GM12891 (cell line): ENCODE results near the gene CD209.

Experiments
- DNase-seq: peaks from one replicate; pipeline ENCODE4 v3.0.0; 2011; ENCODE audit warnings: low spot score; ENCODE audit not compliant: insufficient read length
- FAIRE-seq: peaks from 2 replicates; lab custom pipeline; 2011; peaks lifted over from hg19 to GRCh38; lab: Jason Lieb, UNC
- PAX5 ChIP-seq: IDR thresholded peaks from 2 replicates; pipeline ENCODE4 v1.6.1; 2011; ENCODE audit warnings: low read length, moderate library complexity, mild to moderate bottlenecking; ENCODE audit not compliant: insufficient read depth, severe bottlenecking
- POLR2A ChIP-seq: IDR thresholded peaks from 2 replicates; pipeline ENCODE4 v1.6.1; 2011; ENCODE audit warnings: low read depth, low read length, control low read depth
- POLR2AphosphoS5 ChIP-seq: IDR thresholded peaks from 2 replicates; pipeline ENCODE4 v1.6.1; 2011; ENCODE audit warnings: low read depth, low read length, control low read depth
- POU2F2 ChIP-seq: IDR thresholded peaks from 2 replicates; pipeline ENCODE4 v1.6.1; 2011; ENCODE audit warnings: low read depth, mild to moderate bottlenecking, control low read depth, low read length, moderate library complexity
- SPI1 ChIP-seq: IDR thresholded peaks from 2 replicates; pipeline ENCODE4 v1.6.1; 2011; ENCODE audit warnings: low read depth, low read length, control low read depth
- TAF1 ChIP-seq: IDR thresholded peaks from 2 replicates; pipeline ENCODE4 v1.6.1; 2011; ENCODE audit warnings: low read depth, low read length, control low read depth

CD209 gene

GRCh38 chr19:7739211-7739755 lies 8.1 kb downstream of the CD209 start:
- FAIRE-seq, result no peak
- no peak for DNase-seq
- no peak for TF ChIP-seq TAF1
- no peak for TF ChIP-seq POLR2A
- TF ChIP-seq PAX5, result no peak
- no peak for TF ChIP-seq POLR2AphosphoS5
- TF ChIP-seq POU2F2, result no peak
- TF ChIP-seq SPI1, result no peak

GRCh38 chr19:7738023-7738422 lies 9.3 kb downstream of the CD209 start:
- FAIRE-seq (no peak), DNase-seq (no peak)
- TF ChIP-seq POU2F2 (no peak), TAF1 (no peak), PAX5 (no peak), SPI1 (no peak), POLR2A (no peak), POLR2AphosphoS5 (no peak)

GRCh38 chr19:7737215-7737614 lies 10.1 kb downstream of the CD209 start:
- FAIRE-seq, result no peak
- no peak for DNase-seq
- no peak for TF ChIP-seq POU2F2
- TF ChIP-seq SPI1, result no peak
- TF ChIP-seq TAF1, result no peak
- TF ChIP-seq PAX5, result no peak
- TF ChIP-seq POLR2A, result no peak
- no peak for TF ChIP-seq POLR2AphosphoS5

GRCh38 chr19:7736148-7736547 lies 11.2 kb downstream of the CD209 start:
- DNase-seq (no peak), FAIRE-seq (peak; percentile 9)
- TF ChIP-seq POLR2A (no peak), PAX5 (no peak), POU2F2 (no peak), TAF1 (no peak), POLR2AphosphoS5 (no peak), SPI1 (no peak)

- FAIRE-seq (peak; percentile 28), DNase-seq (no peak)
Observed at GRCh38 chr19:7734220-7735203, 12.8 kb downstream of the CD209 start.

GRCh38 chr19:7733376-7733775 lies 14.0 kb downstream of the CD209 start:
- FAIRE-seq (no peak), DNase-seq (no peak)
- TF ChIP-seq POU2F2 (no peak), POLR2AphosphoS5 (no peak), PAX5 (no peak), POLR2A (no peak), TAF1 (no peak), SPI1 (no peak)

More at GRCh38 chr19:7734220-7735203, 12.8 kb downstream of the CD209 start:
- TF ChIP-seq POLR2A (no peak), SPI1 (peak; percentile 16; the same call in 1 of the 2 replicates), POLR2AphosphoS5 (no peak), POU2F2 (no peak)

- DNase-seq (no peak), FAIRE-seq (no peak)
- TF ChIP-seq POLR2AphosphoS5 (no peak), TAF1 (no peak), POLR2A (no peak), SPI1 (no peak), POU2F2 (no peak), PAX5 (no peak)
Observed at GRCh38 chr19:7732045-7732444, 15.3 kb downstream of the CD209 start, which contains the start of gene CLEC4G. Gene CLEC4G, minus strand, starts transcription at chr19:7732110. Its CDS starts 8 bp downstream, at chr19:7732102.

- FAIRE-seq (no peak), DNase-seq (no peak)
- TF ChIP-seq TAF1 (no peak), POLR2AphosphoS5 (no peak), PAX5 (no peak), POLR2A (no peak), SPI1 (no peak), POU2F2 (no peak)
Observed at GRCh38 chr19:7731615-7732014, 15.7 kb downstream of the CD209 start.

- FAIRE-seq (no peak), DNase-seq (no peak)
- TF ChIP-seq POLR2AphosphoS5 (no peak), TAF1 (no peak), POLR2A (no peak), PAX5 (no peak), SPI1 (no peak), POU2F2 (no peak)
Observed at GRCh38 chr19:7731218-7731595, 16.1 kb downstream of the CD209 start.

GRCh38 chr19:7730286-7731217 lies 16.8 kb downstream of the CD209 start:
- no peak for DNase-seq
- TF ChIP-seq PAX5 (no peak), TAF1 (no peak), POLR2A (no peak), POLR2AphosphoS5 (no peak), SPI1 (no peak), POU2F2 (no peak)
- no peak for FAIRE-seq
